Measurements from ENCODE around the gene LRRC8D.
A peak's percentile ranks its signal among the peaks of the same experiment; 100 is the strongest.

The LRRC8D gene

GRCh38 chr1:89804642-89805237 is 16.1 kb upstream of the LRRC8D start:
- DNase-seq = peak; percentile 48

- DNase-seq = no peak
These were observed 14.2 kb upstream of the LRRC8D start for GRCh38 chr1:89806616-89807015.

GRCh38 chr1:89807503-89807902 is 13.3 kb upstream of the LRRC8D start:
- DNase-seq = no peak

- no peak for DNase-seq
These were observed 12.8 kb upstream of the LRRC8D start for GRCh38 chr1:89807983-89808382.

GRCh38 chr1:89808441-89809117 is 12.3 kb upstream of the LRRC8D start:
- no peak for DNase-seq

- no peak for DNase-seq
These were observed 11.3 kb upstream of the LRRC8D start for GRCh38 chr1:89809556-89809955.

- no peak for DNase-seq
These were observed 10.5 kb upstream of the LRRC8D start for GRCh38 chr1:89810302-89810701.

GRCh38 chr1:89810880-89811279 is 10.0 kb upstream of the LRRC8D start:
- DNase-seq = no peak

GRCh38 chr1:89812992-89813391 is 7.8 kb upstream of the LRRC8D start:
- DNase-seq = no peak

GRCh38 chr1:89815040-89815439 is 5.8 kb upstream of the LRRC8D start:
- DNase-seq = no peak

GRCh38 chr1:89815611-89816010 is 5.2 kb upstream of the LRRC8D start:
- DNase-seq = no peak

- no peak for DNase-seq
These were observed 4.5 kb upstream of the LRRC8D start for GRCh38 chr1:89816366-89816765.

GRCh38 chr1:89821322-89822108 is 683 bp downstream of the LRRC8D start:
- DNase-seq = peak; percentile 92

- DNase-seq = no peak
These were observed 1.5 kb downstream of the LRRC8D start for GRCh38 chr1:89822109-89822962.

GRCh38 chr1:89822999-89823628 is 2.3 kb downstream of the LRRC8D start:
- no peak for DNase-seq

- no peak for DNase-seq
These were observed 3.0 kb downstream of the LRRC8D start for GRCh38 chr1:89823679-89824292.

GRCh38 chr1:89826594-89826993 is 5.8 kb downstream of the LRRC8D start:
- no peak for DNase-seq

- no peak for DNase-seq
These were observed 6.5 kb downstream of the LRRC8D start for GRCh38 chr1:89827330-89827729.

GRCh38 chr1:89827902-89828301 is 7.1 kb downstream of the LRRC8D start:
- DNase-seq = no peak

- DNase-seq = no peak
These were observed 8.4 kb downstream of the LRRC8D start for GRCh38 chr1:89829186-89829585.

GRCh38 chr1:89831462-89832120 is 10.8 kb downstream of the LRRC8D start:
- DNase-seq = no peak
